CD4-positive, alpha-beta T cell treated with Interleukin-15 for 4 hours (primary cell): ENCODE measurements around the gene ME3.
"Not testable (repeated sequence)": the region's sequence is repeated elsewhere in the genome, so short reads cannot be mapped to it uniquely, and the experiment has no call there.

Experiments used
- DNase-seq: peaks from one replicate; pipeline ENCODE4 v3.0.0-alpha.2; 2020; ENCODE audit warnings: low spot score

Gene ME3

GRCh38 chr11:86587264-86588193 lies 84.9 kb downstream of the ME3 start:
- no peak for DNase-seq

- DNase-seq = no peak
Measured at GRCh38 chr11:86586307-86586706, 86.1 kb downstream of the ME3 start.

GRCh38 chr11:86582898-86583297 lies 89.5 kb downstream of the ME3 start:
- DNase-seq = no peak

GRCh38 chr11:86580535-86580934 lies 91.9 kb downstream of the ME3 start:
- DNase-seq = no peak

GRCh38 chr11:86579406-86579731 lies 93.0 kb downstream of the ME3 start:
- no peak for DNase-seq

- no peak for DNase-seq
Measured at GRCh38 chr11:86578727-86579405, 93.5 kb downstream of the ME3 start.

GRCh38 chr11:86577644-86578636 lies 94.5 kb downstream of the ME3 start:
- DNase-seq = no peak

- no peak for DNase-seq
Measured at GRCh38 chr11:86576946-86577624, 95.3 kb downstream of the ME3 start.

GRCh38 chr11:86575927-86576326 lies 96.5 kb downstream of the ME3 start:
- DNase-seq = no peak

- DNase-seq = no peak
Measured at GRCh38 chr11:86575208-86575855, 97.1 kb downstream of the ME3 start.

GRCh38 chr11:86574493-86575207 lies 97.8 kb downstream of the ME3 start:
- DNase-seq = no peak

GRCh38 chr11:86571273-86571948 lies 101.0 kb downstream of the ME3 start:
- no peak for DNase-seq

GRCh38 chr11:86570451-86570850 lies 102.0 kb downstream of the ME3 start:
- DNase-seq = no peak

- DNase-seq = no peak
Measured at GRCh38 chr11:86570020-86570419, 102.4 kb downstream of the ME3 start.

- DNase-seq = no peak
Measured at GRCh38 chr11:86569109-86569508, 103.3 kb downstream of the ME3 start.

GRCh38 chr11:86565801-86566312 lies 106.6 kb downstream of the ME3 start:
- DNase-seq = no peak

GRCh38 chr11:86565388-86565787 lies 107.0 kb downstream of the ME3 start:
- no peak for DNase-seq

GRCh38 chr11:86562842-86563241 lies 109.6 kb downstream of the ME3 start:
- DNase-seq = not testable (repeated sequence)

- no peak for DNase-seq
Measured at GRCh38 chr11:86559311-86559945, 113.0 kb downstream of the ME3 start.
